HCT116 (cell line): Measurements from ENCODE around the gene USP36. TPM values are rescaled to one million over a fixed set of nuclear protein-coding genes. Genes with fewer than 3 reads are reported as not detected.

ENCODE experiments used
- ATAC-seq: fragments of 200-7000 bp; cut with Tn5 transposase; 2 replicates; pipeline ENCODE4 v1.9.1; 2020; ENCODE audit warnings: mild to moderate bottlenecking, moderate library complexity
- BruUV-seq: library from RNA; stranded (reverse); fragments of 400-500 nt; replicated peaks from 2 replicates; lab custom pipeline; 2021; lab: Mats Ljungman, UMichigan
- CTCF ChIA-PET: fragments of 300-600 bp; sonication (Branson Sonifier 250); formaldehyde crosslinking; loops from one replicate; lab custom pipeline; 2021; ENCODE audit warnings: antibody characterized with exemption; lab: Charles Lee
- POLR2A ChIA-PET: fragments of 300-600, 350-600 bp; sonication (Branson Sonifier 250); formaldehyde crosslinking; loops from one replicate; lab custom pipeline; 2021; ENCODE audit warnings: antibody characterized with exemption; lab: Charles Lee
- RAD21 ChIA-PET, 2 experiments: fragments of 300-600 bp; sonication (Branson Sonifier 250); formaldehyde crosslinking; loops; one replicate each; lab custom pipeline; 2023; ENCODE audit warnings: low total read pairs in 2 of 2; ENCODE audit not compliant: uncharacterized antibody in 2 of 2, unreplicated experiment in 2 of 2, low non-redundant PET in 1 of 2; lab: Charles Lee
- DNase-seq: peaks from one replicate; pipeline ENCODE4 v3.0.0-alpha.2; 2010; ENCODE audit warnings: low read depth, low spot score
- H2AFZ ChIP-seq: fragments of 200-600 bp; shearing (Covaris generic), sonication (generic); 2 replicates; pipeline ENCODE4 v1.6.1; 2017; ENCODE audit warnings: low read depth, mixed run types, mixed read lengths, antibody characterized with exemption, low read length; ENCODE audit not compliant: poor library complexity, severe bottlenecking
- H3K27ac ChIP-seq: 2 replicates; pipeline ENCODE4 v1.5.1; 2012; ENCODE audit warnings: low read depth, low read length
- H3K27me3 ChIP-seq: fragments of 200-600 bp; sonication (generic); 2 replicates; pipeline ENCODE4 v1.6.1; 2016; ENCODE audit warnings: mixed run types, low read length, mixed read lengths; ENCODE audit not compliant: insufficient read depth
- H3K36me3 ChIP-seq, 2 experiments: fragments of 200-500 bp in 1 of 2; fragments of 200-600 bp in 1 of 2; sonication (Bioruptor generic) in 1 of 2; sonication (generic) in 1 of 2; 2 replicates each; pipeline versions ENCODE4 v1.5.1 to v1.6.1; 2014 to 2016; ENCODE audit warnings: low read length in 2 of 2, inconsistent platforms in 1 of 2, mixed read lengths in 1 of 2, mixed run types in 1 of 2; ENCODE audit not compliant: insufficient read depth in 2 of 2, control insufficient read depth in 1 of 2
- H3K4me1 ChIP-seq, 2 experiments: fragments of 200-600 bp in 1 of 2; sonication (generic) in 1 of 2; 2 replicates each; pipeline versions ENCODE4 v1.5.1 to v1.6.1; 2012 to 2017; ENCODE audit warnings: low read length in 2 of 2, inconsistent platforms in 1 of 2, mild to moderate bottlenecking in 1 of 2, mixed read lengths in 1 of 2, mixed run types in 1 of 2, moderate library complexity in 1 of 2; ENCODE audit not compliant: insufficient read depth in 2 of 2, control insufficient read depth in 1 of 2
- H3K4me2 ChIP-seq: fragments of 200-600 bp; sonication (generic); 2 replicates; pipeline ENCODE4 v1.6.1; 2017; ENCODE audit warnings: mixed run types, low read length, mixed read lengths
- H3K4me3 ChIP-seq, 2 experiments: fragments of 200-600 bp in 1 of 2; sonication (generic) in 1 of 2; replicated peaks in 1 of 2; 2 replicates each; pipeline ENCODE4 v1.5.1; 2011 to 2016; ENCODE audit warnings: low read length in 2 of 2, control low read depth in 1 of 2, low read depth in 1 of 2, mild to moderate bottlenecking in 1 of 2, mixed read lengths in 1 of 2, mixed run types in 1 of 2
- H3K79me2 ChIP-seq: fragments of 200-600 bp; sonication (generic); 2 replicates; pipeline ENCODE4 v1.6.1; 2017; ENCODE audit warnings: mild to moderate bottlenecking, mixed run types, low read length, moderate library complexity, mixed read lengths; ENCODE audit not compliant: insufficient read depth
- H3K9ac ChIP-seq: fragments of 200-600 bp; sonication (generic); 2 replicates; pipeline ENCODE4 v1.6.1; 2016; ENCODE audit warnings: low read length, mixed read lengths
- H3K9me2 ChIP-seq: fragments of 200-600 bp; sonication (generic), shearing (Covaris generic); 2 replicates; pipeline ENCODE4 v1.6.1; 2017; ENCODE audit warnings: mixed run types, mild to moderate bottlenecking, moderate library complexity; ENCODE audit not compliant: insufficient read depth
- H3K9me3 ChIP-seq, 2 experiments: fragments of 200-500 bp in 1 of 2; fragments of 200-600 bp in 1 of 2; sonication (Bioruptor generic) in 1 of 2; sonication (generic) in 1 of 2; 2 replicates each; pipeline ENCODE4 v1.6.1; 2014 to 2017; ENCODE audit warnings: low read length in 2 of 2, mixed read lengths in 2 of 2, inconsistent platforms in 1 of 2, low read depth in 1 of 2, mild to moderate bottlenecking in 1 of 2, mixed run types in 1 of 2, moderate library complexity in 1 of 2; ENCODE audit not compliant: control insufficient read depth in 1 of 2, insufficient read depth in 1 of 2
- H4K20me1 ChIP-seq: fragments of 200-600 bp; sonication (generic), shearing (Covaris generic); 2 replicates; pipeline ENCODE4 v1.6.1; 2017; ENCODE audit warnings: mixed run types, mild to moderate bottlenecking, moderate library complexity; ENCODE audit not compliant: insufficient read depth
- CBX3 ChIP-seq: IDR thresholded peaks from 2 replicates; pipeline ENCODE4 v1.6.1; 2012; ENCODE audit warnings: low read depth
- CEBPB ChIP-seq: IDR thresholded peaks from 2 replicates; pipeline ENCODE4 v1.6.1; 2012; ENCODE audit warnings: low read depth
- EGR1 ChIP-seq: IDR thresholded peaks from 2 replicates; pipeline ENCODE4 v1.6.1; 2012; ENCODE audit warnings: low read depth
- ELF1 ChIP-seq: IDR thresholded peaks from 2 replicates; pipeline ENCODE4 v1.6.1; 2012; ENCODE audit warnings: low read depth, borderline replicate concordance
- FOSL1 ChIP-seq: IDR thresholded peaks from 2 replicates; pipeline ENCODE4 v1.6.1; 2012; ENCODE audit warnings: low read depth
- JUND ChIP-seq: IDR thresholded peaks from 2 replicates; pipeline ENCODE4 v1.6.1; 2012
- RAD21 ChIP-seq: IDR thresholded peaks from 2 replicates; pipeline ENCODE4 v1.6.1; 2012; ENCODE audit warnings: low read depth, mild to moderate bottlenecking
- SP1 ChIP-seq: IDR thresholded peaks from 2 replicates; pipeline ENCODE4 v1.6.1; 2012; ENCODE audit warnings: low read depth
- SRF ChIP-seq: IDR thresholded peaks from 2 replicates; pipeline ENCODE4 v1.6.1; 2012; ENCODE audit warnings: low read depth
- YY1 ChIP-seq: IDR thresholded peaks from 2 replicates; pipeline ENCODE4 v1.6.1; 2011; ENCODE audit warnings: low read length, low read depth, moderate library complexity, mild to moderate bottlenecking; ENCODE audit not compliant: insufficient replicate concordance; ENCODE audit errors: extremely low read depth
- intact Hi-C: fragments of 100-400 bp; cut with micrococcal nuclease; formaldehyde crosslinking; loops from 2 replicates; pipeline ENCODE4 v1.10.0; 2022
- total RNA-seq: library from RNA; stranded (reverse); gene quantifications from one replicate; pipeline ENCODE4 v1.2.1, GENCODE V29; 2021; ENCODE audit not compliant: unreplicated experiment
- TF ChIP-seq, protein P1 (sequence below): IDR thresholded peaks from 2 replicates; pipeline ENCODE4 v1.6.1; 2012
- TF ChIP-seq, protein P2 (sequence below): IDR thresholded peaks from 2 replicates; pipeline ENCODE4 v1.6.1; 2012

The USP36 gene
- total RNA-seq, 1 experiment from 2014 or later: 104 TPM

DNA sequence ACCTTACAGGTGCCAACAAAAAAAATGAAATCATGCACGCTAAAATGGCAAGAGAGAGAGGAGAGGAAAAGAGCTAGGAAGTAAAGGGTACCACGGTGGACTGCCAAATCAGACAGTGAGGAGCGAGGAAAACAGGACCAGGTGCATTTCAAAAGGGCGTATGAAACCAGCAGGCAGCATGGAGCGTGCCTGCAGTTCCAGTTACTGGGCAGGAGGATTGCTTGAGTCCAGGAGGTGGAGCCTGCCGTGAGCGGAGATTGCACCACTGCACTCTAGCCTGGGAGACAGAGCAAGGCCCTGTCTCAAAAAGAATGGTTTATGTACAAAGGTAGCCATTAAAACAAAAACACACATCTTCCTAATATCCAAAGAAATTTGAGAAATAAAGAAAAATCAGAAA, 16.4 kb downstream of the USP36 start:
- Histone ChIP-seq H3K27me3 (no peaks in the 10 kb centered on the region), H3K4me3 (no peak overlapping the region), H3K9ac (no peak overlapping the region), H3K4me1 (no peaks in the 10 kb centered on the region), H3K79me2 (peaks cover 70% of the 10 kb centered on the region), H3K27ac (no peak overlapping the region), H3K9me2 (no peaks in the 10 kb centered on the region), H3K9me3 (no peaks in the 10 kb centered on the region), H3K4me2 (no peak overlapping the region), H4K20me1 (peaks cover 18% of the 10 kb centered on the region; the same call in 1 of the 2 replicates), H3K36me3 (peaks cover 77 to 92% of the 10 kb centered on the region in 2 experiments), H2AFZ (no peak overlapping the region)
- no TSS peak for BruUV-seq
- RAD21 ChIA-PET: no interaction called here
- ATAC-seq (no peak), DNase-seq (no peak)
- CTCF ChIA-PET: no interaction called here
- intact Hi-C loops: no loop called here
- TF ChIP-seq SP1 (no peak), RAD21 (no peak), JUND (no peak), FOSL1 (no peak), YY1 (no peak), SRF (no peak), CBX3 (no peak), EGR1 (no peak), CEBPB (no peak), ELF1 (no peak)
- TF ChIP-seq, protein P1, sequence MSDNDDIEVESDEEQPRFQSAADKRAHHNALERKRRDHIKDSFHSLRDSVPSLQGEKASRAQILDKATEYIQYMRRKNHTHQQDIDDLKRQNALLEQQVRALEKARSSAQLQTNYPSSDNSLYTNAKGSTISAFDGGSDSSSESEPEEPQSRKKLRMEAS: no peak
- TF ChIP-seq, protein P2, sequence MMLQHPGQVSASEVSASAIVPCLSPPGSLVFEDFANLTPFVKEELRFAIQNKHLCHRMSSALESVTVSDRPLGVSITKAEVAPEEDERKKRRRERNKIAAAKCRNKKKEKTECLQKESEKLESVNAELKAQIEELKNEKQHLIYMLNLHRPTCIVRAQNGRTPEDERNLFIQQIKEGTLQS: no peak
- POLR2A ChIA-PET: no interaction called here
